GM19043 (cell line): Measurements from ENCODE around the gene DENND4B.
A peak's percentile ranks its signal among the peaks of the same experiment; 100 is the strongest.
"Not testable (repeated sequence)": the region's sequence is repeated elsewhere in the genome, so short reads cannot be mapped to it uniquely, and the experiment has no call there.

Source experiments
- ATAC-seq: cut with Tn5 transposase; IDR thresholded peaks from one replicate; pipeline ENCODE4 v1.9.1; 2021; ENCODE audit warnings: low read depth; ENCODE audit not compliant: unreplicated experiment

The DENND4B gene, protein sequence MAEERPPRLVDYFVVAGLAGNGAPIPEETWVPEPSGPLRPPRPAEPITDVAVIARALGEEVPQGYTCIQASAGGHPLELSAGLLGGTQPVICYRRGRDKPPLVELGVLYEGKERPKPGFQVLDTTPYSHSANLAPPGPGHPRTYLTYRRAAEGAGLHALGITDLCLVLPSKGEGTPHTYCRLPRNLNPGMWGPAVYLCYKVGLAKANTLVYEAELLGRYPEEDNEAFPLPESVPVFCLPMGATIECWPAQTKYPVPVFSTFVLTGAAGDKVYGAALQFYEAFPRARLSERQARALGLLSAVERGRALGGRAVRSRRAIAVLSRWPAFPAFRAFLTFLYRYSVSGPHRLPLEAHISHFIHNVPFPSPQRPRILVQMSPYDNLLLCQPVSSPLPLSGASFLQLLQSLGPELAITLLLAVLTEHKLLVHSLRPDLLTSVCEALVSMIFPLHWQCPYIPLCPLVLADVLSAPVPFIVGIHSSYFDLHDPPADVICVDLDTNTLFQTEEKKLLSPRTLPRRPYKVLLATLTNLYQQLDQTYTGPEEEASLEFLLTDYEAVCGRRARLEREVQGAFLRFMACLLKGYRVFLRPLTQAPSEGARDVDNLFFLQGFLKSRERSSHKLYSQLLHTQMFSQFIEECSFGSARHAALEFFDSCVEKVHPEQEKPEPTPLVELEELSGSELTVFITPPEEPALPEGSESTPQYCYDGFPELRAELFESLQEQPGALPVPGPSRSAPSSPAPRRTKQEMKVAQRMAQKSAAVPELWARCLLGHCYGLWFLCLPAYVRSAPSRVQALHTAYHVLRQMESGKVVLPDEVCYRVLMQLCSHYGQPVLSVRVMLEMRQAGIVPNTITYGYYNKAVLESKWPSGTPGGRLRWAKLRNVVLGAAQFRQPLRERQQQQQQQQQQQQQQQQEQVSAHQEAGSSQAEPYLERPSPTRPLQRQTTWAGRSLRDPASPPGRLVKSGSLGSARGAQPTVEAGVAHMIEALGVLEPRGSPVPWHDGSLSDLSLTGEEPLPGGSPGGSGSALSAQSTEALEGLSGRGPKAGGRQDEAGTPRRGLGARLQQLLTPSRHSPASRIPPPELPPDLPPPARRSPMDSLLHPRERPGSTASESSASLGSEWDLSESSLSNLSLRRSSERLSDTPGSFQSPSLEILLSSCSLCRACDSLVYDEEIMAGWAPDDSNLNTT (N-terminal part only)

DNA sequence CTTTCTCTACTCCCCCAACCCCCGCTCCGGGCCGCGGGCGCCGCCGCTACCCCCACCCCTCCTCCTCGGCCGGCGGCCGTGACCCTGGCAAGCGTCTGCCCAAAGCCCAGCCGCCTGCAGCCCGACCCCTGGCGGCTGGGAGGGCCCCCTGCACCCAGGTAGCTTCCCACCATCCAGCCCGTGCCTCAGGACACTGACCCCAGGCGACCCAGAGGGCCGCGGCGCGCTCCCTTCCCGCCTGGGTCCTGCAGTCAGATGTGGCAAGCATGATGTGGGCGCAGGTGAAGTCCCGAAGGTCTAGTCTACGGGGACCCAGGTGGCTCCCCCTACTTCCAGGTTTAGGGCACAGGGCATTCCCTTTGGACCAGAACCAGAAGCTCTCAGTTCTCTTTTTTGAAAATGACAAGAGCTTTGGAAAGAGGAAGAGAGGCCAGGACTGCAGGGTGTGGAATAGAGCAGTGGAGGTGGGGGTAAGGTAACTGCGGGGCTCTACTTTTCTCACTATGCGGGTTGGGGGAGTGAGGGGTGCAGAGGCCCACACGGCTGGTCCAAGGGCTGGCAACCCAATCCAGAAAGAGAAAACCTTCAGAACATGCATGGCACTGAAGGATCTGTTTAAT, at the start of gene DENND4B:
Gene DENND4B, minus strand, starts transcription at position 97 of the 620 bp plus-strand sequence. CDS start 2,344 bp downstream, outside the sequence.
- ATAC-seq = peak; percentile 60

DNA sequence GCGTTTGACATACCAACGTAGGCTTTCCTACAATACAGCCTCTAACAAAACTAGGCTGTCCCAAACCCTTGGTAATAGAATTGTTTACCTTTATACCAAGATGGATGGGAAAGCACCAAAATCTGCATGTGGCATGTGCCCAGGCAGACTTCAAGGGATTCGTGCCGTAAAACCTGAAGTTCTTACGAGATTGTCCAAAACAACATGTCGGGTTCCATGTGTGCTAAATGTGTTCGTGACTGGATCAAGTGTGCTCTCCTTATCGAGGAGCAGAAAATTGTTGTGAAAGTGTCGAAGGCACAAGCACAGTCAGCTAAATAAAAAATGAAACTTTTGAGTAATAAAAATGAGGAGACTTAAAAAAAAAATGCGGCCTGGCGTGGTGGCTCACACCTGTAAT, 49.1 kb upstream of the DENND4B start:
- no peak for ATAC-seq

DNA sequence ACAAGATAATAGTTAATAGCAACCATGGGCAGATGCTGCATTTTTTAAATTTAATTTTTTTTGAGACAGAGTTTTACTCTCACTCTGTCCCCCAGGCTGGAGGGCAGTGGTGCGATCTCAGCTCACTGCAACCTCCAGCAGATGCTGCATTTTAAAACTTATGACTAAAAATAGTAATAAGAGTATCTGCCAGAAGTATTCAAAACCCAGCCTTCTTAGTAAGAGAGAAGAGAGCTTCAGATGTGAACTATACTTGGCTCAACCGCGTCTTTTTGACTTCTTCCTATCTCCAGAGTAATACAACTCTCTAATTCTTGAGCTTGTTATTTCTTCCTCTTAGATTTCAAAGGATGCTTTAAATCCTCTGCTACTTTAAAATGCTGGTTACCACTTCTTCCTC, 48.7 kb upstream of the DENND4B start:
- no peak for ATAC-seq

DNA sequence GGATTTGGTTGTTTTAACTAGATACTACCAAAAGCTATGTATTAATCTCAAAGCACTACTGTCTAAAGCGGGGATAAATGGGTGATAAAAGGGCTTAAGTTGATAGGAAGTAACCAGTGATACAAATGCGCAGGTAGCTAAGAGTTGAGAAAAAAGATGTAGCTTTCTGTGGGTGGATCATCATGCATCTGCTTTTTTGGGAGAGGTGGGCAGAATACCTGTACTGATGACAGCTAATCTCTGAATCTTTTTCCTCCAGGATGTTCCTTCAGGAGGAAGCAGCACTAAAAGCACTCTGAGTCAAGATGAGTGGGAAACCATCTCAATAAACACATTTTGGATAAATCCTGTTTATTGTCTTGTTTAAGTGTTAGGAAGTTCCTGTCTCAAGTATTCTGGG, 45.3 kb upstream of the DENND4B start:
- no peak for ATAC-seq

DNA sequence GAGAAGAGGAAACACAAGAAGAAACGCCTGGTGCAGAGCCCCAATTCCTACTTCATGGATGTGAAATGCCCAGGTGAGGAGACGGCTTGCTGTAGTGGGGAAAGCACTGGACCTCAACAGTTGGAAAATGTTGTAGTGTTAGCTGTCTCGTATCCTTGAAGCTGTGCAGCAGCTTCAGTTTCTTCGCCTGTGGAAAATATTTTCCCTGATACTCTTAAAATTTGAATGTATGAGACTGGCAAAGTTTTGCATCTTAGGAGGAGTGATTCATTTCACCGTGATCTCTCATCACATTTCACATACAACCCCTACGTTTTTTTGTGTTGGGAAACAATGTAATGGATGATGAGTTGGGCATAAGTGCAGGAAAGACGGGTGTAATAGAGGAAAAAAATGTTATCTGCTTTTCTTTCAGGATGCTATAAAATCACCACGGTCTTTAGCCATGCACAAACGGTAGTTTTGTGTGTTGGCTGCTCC, 44.7 kb upstream of the DENND4B start:
- ATAC-seq = no peak

DNA sequence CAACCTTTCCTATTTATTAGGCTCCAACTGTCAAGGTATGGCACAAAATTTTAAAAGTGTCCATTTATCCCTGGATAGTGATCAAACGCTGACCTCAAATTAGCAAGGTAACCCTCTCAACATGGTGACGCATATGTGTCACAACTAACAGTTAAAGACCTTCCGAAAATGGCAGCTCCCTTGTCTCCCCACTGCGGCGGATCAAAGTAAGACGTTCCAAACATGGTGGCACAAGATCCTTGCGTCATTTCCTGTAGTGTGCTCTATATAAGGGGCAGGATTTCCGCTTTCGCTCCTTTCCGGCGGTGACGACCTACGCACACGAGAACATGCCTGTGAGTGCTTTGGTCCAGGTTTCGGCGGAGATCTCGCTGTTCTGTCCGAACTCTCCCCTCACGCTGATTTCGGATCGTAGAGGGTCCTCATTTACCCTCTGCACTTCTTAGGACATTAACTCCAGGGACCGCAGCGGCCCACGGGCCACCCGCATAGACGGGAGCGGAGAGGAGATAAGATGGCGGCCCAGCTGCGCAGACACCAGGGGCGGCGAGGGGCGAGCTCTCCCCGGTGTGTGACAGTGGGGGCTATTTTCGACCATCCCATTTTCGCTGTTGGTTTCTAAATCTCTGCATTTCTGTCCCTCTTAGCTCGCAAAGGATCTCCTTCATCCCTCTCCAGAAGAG, 44.1 kb upstream of the DENND4B start, which contains the start of gene RPS27:
Gene RPS27, plus strand, starts transcription at position 295 of the 683 bp plus-strand sequence. Its CDS starts 35 bp downstream, at position 330.
- ATAC-seq = peak; percentile 55

DNA sequence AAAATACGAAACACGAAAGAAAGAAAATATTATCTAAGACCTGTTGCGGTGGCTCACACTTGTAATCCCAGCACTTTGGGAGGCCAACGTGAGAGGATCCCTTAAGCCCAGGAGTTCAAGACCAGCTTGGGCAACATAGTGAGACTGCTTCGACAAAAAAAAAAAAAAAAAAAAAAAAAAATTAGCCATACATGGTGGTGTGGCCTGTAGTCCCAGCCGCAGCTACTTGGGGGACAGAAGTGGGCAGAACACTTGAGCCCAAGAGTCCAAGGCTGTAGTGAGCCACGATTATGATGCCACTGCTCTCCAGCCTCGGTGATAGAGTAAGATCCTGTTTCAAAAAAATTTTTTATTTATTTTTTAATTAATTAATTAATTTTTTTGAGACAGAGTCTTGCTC, 41.1 kb upstream of the DENND4B start:
- ATAC-seq = no peak

DNA sequence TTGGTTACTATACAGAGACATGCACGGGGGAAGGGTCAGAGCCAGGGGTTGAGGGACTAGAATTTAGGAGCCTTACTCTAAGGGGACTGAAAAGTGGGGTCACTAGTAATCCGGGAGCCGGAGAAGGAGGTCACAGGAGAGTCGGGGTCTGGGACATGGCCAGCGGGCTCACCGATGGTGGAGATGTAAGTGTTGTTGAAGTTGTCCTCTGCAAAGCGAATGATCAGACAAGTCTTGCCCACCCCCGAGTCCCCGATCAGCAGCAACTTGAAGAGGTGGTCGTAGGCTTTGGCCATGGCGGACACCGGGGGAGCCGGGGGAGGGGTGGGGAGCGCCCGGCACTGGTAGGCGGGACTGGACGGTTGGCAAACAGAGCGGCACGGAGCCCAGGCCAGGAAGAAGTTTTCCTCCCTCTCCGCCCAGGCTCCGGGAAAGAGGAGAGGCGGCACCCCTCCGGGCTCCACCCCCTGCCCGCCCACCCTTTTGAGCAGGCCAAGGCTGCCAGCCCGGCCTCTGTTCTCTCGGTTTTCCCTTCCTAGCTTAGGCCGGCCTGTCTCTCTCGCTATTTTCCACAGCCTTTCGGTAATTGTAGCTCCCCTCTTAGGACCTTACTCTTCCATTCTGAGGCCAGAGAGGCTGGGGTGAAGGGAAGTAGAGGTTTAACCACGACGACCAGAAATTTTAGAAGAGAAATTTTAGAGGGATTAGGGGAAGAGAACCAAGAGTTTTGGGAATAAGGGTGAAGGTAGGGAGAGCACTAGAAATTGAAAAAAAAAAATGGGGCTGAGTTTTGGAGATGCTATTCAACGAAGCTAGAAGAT, 39.6 kb upstream of the DENND4B start, which contains the start of gene RAB13:
Gene RAB13, minus strand, starts transcription at position 399 of the 821 bp plus-strand sequence. Its CDS starts 103 bp downstream, at position 296.
- no peak for ATAC-seq

DNA sequence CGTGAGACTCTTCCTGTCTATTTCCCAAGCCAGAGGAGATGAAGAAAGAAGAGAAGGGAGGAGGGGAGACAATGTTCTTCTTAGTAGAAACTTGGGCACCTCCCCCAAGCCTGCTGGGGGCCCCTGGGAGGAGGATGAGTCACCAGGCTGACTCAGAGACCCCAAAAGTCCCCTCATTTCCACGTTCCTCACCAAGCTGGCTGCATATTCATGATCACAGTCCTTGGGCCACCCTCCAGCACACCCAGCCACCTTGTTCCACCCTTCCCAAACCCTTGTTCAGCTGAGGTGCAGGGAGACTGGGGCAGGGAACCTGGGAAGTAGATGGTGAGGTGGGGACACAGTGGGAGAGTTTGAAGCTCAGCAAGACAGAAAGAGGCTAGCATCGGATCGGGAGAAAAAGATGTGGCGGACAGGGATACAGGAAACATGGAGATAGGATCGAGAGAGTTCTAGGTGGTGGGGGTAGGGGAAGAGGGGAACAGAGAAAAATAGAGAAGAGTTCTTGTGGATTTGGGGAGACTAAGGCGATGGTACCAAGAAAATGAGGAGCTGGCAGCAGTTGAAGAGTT, 38.9 kb upstream of the DENND4B start:
- ATAC-seq = no peak

DNA sequence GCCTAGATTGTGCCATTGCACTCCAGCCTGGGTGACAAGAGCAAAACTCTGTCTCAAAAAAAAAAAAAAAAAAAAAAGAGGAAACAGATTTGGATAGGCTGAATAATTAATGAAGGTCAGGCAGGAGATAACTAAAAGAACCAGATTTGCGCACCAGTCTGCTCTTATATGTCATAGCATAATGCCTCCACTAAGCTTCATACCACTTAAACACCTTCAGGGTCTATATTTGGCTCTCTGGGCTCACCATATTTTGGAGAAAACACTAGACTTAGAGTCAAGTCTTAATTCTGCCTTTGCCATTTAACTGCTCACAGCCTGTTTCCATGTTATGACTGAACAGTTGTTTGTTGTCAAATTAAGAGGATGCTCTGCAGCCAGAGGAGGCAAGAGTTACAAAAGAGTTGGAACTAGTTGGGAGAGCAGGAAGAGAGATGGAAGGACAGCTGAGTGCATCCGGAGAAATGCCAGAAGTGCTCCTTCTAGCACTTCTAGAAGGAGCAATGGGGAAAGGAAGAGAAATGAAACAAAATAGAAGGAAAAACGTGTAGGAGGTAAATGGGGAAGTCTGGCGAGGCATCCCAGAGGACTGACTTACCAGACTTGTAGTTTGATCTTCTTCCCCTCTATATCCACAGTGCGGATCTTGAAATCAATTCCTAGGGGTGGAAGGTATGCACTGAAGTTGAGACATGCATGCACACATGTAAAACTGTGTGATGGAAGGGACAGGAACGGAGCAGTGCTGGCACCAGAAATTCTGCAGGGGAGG, 37.8 kb upstream of the DENND4B start:
- ATAC-seq = no peak

DNA sequence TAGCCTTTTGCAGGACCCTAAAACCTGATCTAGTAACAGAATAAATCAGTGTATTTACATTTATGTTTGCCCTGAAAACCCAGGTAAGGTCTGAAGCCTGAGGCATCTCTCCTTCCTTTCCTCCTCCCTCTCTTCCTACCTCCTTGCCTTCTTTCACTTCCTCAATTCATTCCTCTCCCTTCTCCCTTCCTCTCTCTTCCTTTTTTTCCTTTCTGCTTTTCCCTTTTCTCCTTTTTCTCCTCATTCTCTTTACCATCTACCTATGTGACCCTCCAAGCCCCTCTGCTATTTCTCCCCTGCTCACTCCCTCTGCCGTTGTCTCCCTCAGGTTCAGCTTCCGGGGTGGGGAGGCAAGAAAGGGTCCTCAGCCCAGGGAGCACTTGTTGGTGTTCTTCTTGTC, 35.2 kb upstream of the DENND4B start:
- not testable (repeated sequence) for ATAC-seq

DNA sequence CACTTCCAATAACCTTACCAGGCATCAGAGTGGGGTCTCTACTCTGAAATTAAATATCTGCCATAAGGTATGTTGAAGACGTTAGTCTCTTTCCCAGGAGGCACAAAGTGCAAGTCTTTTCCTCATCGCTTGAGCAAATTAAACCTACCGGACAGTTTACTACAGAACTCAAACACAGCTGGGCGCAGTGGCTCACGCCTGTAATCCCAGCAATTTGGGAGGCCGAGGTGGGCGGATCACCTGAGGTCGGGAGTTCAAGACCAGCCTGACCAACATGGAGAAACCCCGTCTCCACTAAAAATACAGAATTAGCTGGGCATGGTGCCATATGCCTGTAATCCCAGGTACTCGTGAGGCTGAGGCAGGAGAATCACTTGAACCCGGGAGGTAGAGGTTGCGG, 32.6 kb upstream of the DENND4B start:
- ATAC-seq = not testable (repeated sequence)

DNA sequence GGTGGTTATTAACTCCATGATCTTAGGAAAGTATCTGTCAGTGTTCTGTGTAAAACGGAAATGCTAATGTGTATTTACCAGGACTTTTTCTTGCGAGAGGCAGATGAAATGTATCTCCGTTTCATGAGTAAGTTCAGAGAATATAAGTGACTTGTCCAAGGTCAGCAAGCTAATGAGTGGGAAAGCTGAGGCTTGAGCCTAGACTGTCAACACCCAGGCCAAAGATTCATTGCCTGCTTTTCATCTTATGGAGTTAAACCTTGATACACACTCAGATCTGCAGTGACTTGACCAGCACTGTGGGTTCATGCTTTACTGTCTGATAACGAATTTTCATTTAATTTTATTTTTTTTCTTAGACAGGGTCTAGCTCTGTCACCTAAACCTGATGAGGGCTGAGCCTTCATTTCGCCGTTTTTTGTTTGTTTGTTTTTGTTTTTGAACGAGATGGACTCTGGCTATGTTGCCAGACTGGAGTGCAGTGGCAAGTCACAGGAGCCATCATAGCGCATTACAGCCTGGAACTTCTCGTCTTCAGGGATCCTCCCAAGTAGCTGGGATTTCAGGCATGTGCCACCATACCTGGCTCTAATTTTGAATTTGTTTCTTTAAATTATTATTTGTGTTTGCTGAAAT, 31.9 kb upstream of the DENND4B start:
- no peak for ATAC-seq

DNA sequence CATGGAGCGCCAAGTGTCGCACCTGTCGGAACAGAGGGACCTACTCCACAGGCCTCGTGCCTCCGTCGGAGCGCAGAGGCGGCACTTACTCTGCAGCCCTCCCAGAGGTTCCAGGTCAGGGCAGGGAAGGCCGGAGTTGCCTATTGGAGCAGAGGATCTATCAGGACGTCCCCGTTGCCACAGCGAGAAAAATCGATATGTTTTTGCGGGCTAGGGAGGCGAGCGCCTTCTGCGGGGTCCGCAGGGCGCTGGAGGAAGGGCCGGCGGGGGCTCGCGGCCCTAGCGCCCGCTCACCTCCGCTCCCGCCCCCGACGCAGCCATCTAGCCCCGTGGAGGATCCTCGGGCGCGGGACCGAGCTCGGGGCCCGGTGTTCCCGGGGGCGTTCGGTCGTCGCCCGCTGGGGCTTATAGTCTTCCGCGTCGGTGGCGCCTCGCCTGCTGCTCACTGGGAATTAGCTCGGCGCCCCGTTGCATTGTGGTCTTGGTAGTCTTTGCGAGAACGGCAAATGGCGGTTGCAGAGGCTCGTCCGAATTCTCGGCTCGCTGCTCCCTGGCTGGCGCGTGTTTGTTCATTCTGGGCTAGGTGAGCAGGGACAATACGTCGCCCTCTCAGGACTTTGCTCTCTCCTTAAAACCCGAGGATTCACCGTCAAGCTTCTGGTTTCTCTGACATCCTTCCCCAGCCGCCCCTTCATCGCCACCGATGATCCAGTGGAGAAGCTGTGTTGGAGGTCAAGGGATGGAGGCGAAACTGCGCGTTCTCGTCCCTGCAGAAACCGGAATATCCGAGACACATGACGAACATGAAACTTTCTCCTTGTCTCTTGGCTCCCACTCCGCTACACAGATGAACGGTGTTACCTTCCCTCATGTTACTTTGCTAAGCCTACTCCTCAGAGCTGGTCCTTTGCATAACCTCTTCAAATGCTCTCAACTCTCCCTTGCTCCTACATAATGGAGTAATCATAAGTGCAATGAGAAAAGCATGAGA, 31.0 kb upstream of the DENND4B start, which contains the start of gene JTB:
Gene JTB, minus strand, starts transcription at position 425 of the 991 bp plus-strand sequence. Its CDS starts 422 bp downstream, at position 3.
- ATAC-seq = no peak

DNA sequence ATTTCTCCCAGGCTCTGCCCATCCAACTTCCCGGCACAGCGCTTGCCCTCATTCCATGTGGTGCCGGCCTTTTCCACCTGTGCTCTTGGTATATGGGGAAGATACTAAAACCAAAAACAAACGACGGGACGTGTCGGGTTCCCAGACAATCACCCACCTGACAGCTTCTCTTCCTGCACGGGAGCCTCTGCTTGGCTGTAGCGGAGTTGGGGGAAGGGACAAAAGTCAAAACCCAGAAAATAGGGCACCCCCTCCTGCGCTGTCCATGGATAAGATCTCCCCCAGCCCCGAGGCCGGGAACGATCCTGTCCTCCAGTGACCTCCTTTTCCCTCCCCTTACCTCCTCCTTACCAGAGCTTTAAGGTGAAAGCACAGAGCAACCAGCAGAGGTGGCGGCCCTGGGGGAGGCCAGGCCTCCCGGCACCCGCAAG, 30.3 kb upstream of the DENND4B start:
- ATAC-seq = no peak

DNA sequence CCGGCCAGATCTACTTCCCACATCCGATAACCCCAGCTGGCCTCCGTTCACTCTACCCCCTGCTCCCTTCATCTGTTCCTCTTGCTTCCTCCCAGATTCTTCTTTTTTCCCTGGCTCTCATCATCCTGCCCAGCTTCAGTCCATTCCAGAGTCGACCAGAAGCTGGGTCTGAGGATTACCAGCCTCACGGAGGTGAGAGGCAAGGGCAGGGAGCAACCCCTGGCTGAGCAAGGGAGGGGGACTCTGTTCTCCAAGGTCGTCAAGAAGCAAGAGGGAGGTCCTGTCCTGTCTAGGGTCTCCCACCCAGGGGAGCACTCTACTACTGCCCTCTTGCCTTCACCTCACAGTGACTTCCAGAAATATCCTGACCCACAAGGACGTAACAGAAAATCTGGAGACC, 27.0 kb upstream of the DENND4B start:
- no peak for ATAC-seq
